ENCODE data around the gene PHC1.

Gene PHC1

GRCh38 chr12:8950221-8950527, 35.9 kb downstream of the PHC1 start:
- DNase-seq (ENCODE audit: low read depth): no peak

GRCh38 chr12:8950702-8951478, 36.6 kb downstream of the PHC1 start:
- no peak for DNase-seq (ENCODE audit: low read depth)

- DNase-seq (ENCODE audit: low read depth): no peak
Observed at GRCh38 chr12:8951744-8952143, 37.4 kb downstream of the PHC1 start.

GRCh38 chr12:8953773-8954402, 39.6 kb downstream of the PHC1 start:
- no peak for DNase-seq (ENCODE audit: low read depth)

GRCh38 chr12:8956073-8956472, 41.8 kb downstream of the PHC1 start:
- DNase-seq (ENCODE audit: low read depth): no peak

GRCh38 chr12:8956772-8957171, 42.5 kb downstream of the PHC1 start:
- DNase-seq (ENCODE audit: low read depth): no peak

GRCh38 chr12:8957561-8957960, 43.3 kb downstream of the PHC1 start:
- no peak for DNase-seq (ENCODE audit: low read depth)

GRCh38 chr12:8958066-8958465, 43.8 kb downstream of the PHC1 start:
- no peak for DNase-seq (ENCODE audit: low read depth)

GRCh38 chr12:8960176-8960575, 45.9 kb downstream of the PHC1 start:
- DNase-seq (ENCODE audit: low read depth): no peak

- DNase-seq (ENCODE audit: low read depth): no peak
Observed at GRCh38 chr12:8968761-8969160, 54.5 kb downstream of the PHC1 start.

GRCh38 chr12:8969861-8970411, 55.6 kb downstream of the PHC1 start:
- DNase-seq (ENCODE audit: low read depth): no peak

GRCh38 chr12:8970432-8970831, 56.1 kb downstream of the PHC1 start:
- DNase-seq (ENCODE audit: low read depth): no peak

- DNase-seq (ENCODE audit: low read depth): no peak
Observed at GRCh38 chr12:8980137-8980536, 65.8 kb downstream of the PHC1 start.

- no peak for DNase-seq (ENCODE audit: low read depth)
Observed at GRCh38 chr12:8985213-8985754, 71.0 kb downstream of the PHC1 start.

GRCh38 chr12:8987163-8987562, 72.9 kb downstream of the PHC1 start:
- DNase-seq (ENCODE audit: low read depth): no peak

GRCh38 chr12:8987685-8988084, 73.4 kb downstream of the PHC1 start:
- no peak for DNase-seq (ENCODE audit: low read depth)

GRCh38 chr12:8989413-8989812, 75.1 kb downstream of the PHC1 start, which contains the start of gene KLRG1:
KLRG1 (plus strand) TSS chr12:8989546; CDS start chr12:8989636, 90 bp downstream.
- DNase-seq (ENCODE audit: low read depth): no peak
